ENCODE results near the gene ISG15.

- TF ChIP-seq CTCF (IDR thresholded peaks at IDR 0.05; ENCODE audit: insufficient read depth, low read length, poor library complexity, severe bottlenecking) (no peak), EZH2phosphoT487 (conservative IDR thresholded peaks at IDR 0.05; ENCODE audit: low read length) (no peak)
Measured at GRCh38 chr1:1020415-1021009, 7.2 kb downstream of the ISG15 start.

All from SU-DHL-6 (cell line).